NB4 (cell line): ENCODE data around the gene WDR20.

Source experiments
- CTCF ChIP-seq: IDR thresholded peaks from one replicate; pipeline ENCODE4 v1.5.1; 2012; ENCODE audit warnings: low read depth, low read length
- MAX ChIP-seq: IDR thresholded peaks from 2 replicates; pipeline ENCODE4 v1.6.1; 2011; ENCODE audit warnings: low read depth, low read length

DNA sequence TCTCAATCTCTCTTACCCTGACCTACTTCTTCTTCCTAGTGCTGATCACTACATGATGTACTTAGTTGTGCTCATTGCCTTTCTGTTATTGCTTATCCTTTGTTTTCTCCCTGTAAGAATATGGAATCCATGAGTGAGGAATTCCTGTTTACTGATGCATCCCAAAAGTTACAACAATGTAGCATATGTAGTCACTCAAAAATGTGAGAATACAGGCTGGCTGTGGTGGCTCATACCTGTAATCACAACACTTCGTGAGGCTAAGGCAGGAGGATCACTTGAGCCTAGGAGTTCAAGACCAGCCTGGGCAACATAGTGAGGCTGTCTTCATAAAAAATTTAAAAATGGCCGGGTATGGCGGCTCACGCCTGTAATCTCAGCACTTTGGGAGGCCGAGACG lies 8.0 kb upstream of the WDR20 start:
- no peak for TF ChIP-seq CTCF
- TF ChIP-seq MAX, result no peak
